ENCODE data around the gene LYST. TPM values are rescaled to one million over a fixed set of nuclear protein-coding genes. Genes with fewer than 3 reads are reported as not detected.
A peak's percentile ranks its signal among the peaks of the same experiment; 100 is the strongest.

LYST gene
- total RNA-seq, 1 experiment from 2014 or later = 23.9 TPM

- intact Hi-C loops (cut with micrococcal nuclease) = no loop called here
- TF ChIP-seq, protein P1, sequence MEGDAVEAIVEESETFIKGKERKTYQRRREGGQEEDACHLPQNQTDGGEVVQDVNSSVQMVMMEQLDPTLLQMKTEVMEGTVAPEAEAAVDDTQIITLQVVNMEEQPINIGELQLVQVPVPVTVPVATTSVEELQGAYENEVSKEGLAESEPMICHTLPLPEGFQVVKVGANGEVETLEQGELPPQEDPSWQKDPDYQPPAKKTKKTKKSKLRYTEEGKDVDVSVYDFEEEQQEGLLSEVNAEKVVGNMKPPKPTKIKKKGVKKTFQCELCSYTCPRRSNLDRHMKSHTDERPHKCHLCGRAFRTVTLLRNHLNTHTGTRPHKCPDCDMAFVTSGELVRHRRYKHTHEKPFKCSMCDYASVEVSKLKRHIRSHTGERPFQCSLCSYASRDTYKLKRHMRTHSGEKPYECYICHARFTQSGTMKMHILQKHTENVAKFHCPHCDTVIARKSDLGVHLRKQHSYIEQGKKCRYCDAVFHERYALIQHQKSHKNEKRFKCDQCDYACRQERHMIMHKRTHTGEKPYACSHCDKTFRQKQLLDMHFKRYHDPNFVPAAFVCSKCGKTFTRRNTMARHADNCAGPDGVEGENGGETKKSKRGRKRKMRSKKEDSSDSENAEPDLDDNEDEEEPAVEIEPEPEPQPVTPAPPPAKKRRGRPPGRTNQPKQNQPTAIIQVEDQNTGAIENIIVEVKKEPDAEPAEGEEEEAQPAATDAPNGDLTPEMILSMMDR (IDR thresholded peaks at IDR 0.05; ENCODE audit: unreplicated experiment) = no peak
- no peaks in the 10 kb centered on the region for H3K9me3 Mint-ChIP-seq (ENCODE audit: unreplicated experiment)
- peaks cover 8% of the 10 kb centered on the region for H3K4me1 Mint-ChIP-seq (ENCODE audit: insufficient read depth, unreplicated experiment)
- no peak for DNase-seq (ENCODE audit: unreplicated experiment)
- no peaks in the 10 kb centered on the region for H3K27me3 Mint-ChIP-seq (ENCODE audit: insufficient read depth, unreplicated experiment)
- no TSS peak for BruUV-seq (replicated peaks)
- H3K4me3 Mint-ChIP-seq (ENCODE audit: unreplicated experiment) = no peak overlapping the region
- POLR2A ChIA-PET = interaction anchor here (0.6 to 1.9 kb wide), 5 partner anchors 10 to 153 kb away, joined by 3 to 7 read pairs (median 4); partner anchors contain the start of gene B3GALNT2
- CTCF ChIA-PET = interaction anchor here (0.5 to 1.3 kb wide), 6 partner anchors 9 to 265 kb away, joined by 3 read pairs; no protein-coding TSS in a partner anchor
- no peak overlapping the region for H3K27ac Mint-ChIP-seq (ENCODE audit: low read depth, unreplicated experiment)
- peaks cover 12% of the 10 kb centered on the region for H3K36me3 Mint-ChIP-seq (ENCODE audit: insufficient read depth, unreplicated experiment)
Observed at GRCh38 chr1:235657269-235657668, 209.4 kb downstream of the LYST start.

- no peaks in the 10 kb centered on the region for H3K36me3 Mint-ChIP-seq (ENCODE audit: insufficient read depth, unreplicated experiment)
- TF ChIP-seq, protein P1 (IDR thresholded peaks at IDR 0.05; ENCODE audit: unreplicated experiment) = no peak
- ChIA-PET POLR2A (no interaction called here), CTCF (no interaction called here)
- intact Hi-C loops (cut with micrococcal nuclease) = no loop called here
- no peaks in the 10 kb centered on the region for H3K27me3 Mint-ChIP-seq (ENCODE audit: insufficient read depth, unreplicated experiment)
- no peaks in the 10 kb centered on the region for H3K9me3 Mint-ChIP-seq (ENCODE audit: unreplicated experiment)
- no peak overlapping the region for H3K4me3 Mint-ChIP-seq (ENCODE audit: unreplicated experiment)
- no TSS peak for BruUV-seq (replicated peaks)
- DNase-seq (ENCODE audit: unreplicated experiment) = no peak
- no peaks in the 10 kb centered on the region for H3K4me1 Mint-ChIP-seq (ENCODE audit: insufficient read depth, unreplicated experiment)
- H3K27ac Mint-ChIP-seq (ENCODE audit: low read depth, unreplicated experiment) = no peak overlapping the region
Observed at GRCh38 chr1:235652364-235652763, 214.3 kb downstream of the LYST start.

DNA sequence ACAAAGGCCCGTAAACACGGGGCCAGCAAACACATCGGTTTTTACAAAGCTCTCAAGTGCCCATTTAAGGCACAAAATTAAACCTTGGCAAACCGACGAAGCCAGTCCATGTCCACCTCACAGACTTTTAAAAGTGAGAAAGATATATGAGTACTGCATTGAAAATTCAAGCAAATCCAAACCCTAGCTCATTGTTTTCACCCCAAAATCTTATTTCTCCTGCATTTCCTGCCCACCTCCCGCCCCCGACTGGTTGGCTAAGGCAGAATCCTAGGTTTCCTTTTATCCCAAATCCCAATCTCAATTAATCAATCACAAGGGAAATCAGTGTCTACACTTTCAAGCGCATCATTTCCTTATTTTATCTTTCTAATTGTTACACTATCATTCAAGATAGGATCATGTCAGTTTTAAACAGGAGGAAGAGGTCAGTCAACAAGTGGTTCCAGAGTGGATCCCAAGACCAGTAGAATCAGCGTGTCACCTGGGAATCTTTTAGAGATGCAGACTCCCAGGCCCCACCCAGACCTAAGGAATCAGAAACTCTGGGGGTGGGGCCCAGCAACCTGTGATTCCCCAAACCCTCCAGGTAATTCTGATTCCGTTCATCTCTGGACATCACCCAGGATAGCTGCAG is 215.4 kb downstream of the LYST start:
- no peaks in the 10 kb centered on the region for H3K27me3 Mint-ChIP-seq (ENCODE audit: insufficient read depth, unreplicated experiment)
- DNase-seq (ENCODE audit: unreplicated experiment) = no peak
- H3K27ac Mint-ChIP-seq (ENCODE audit: low read depth, unreplicated experiment) = no peak overlapping the region
- no peaks in the 10 kb centered on the region for H3K9me3 Mint-ChIP-seq (ENCODE audit: unreplicated experiment)
- BruUV-seq (replicated peaks) = no TSS peak
- intact Hi-C loops (cut with micrococcal nuclease) = no loop called here
- CTCF ChIA-PET = interaction anchor here (0.5 to 0.7 kb wide), 3 partner anchors 43 to 207 kb away, joined by 4 to 6 read pairs (median 4); no protein-coding TSS in a partner anchor
- TF ChIP-seq, protein P1 (IDR thresholded peaks at IDR 0.05; ENCODE audit: unreplicated experiment) = no peak
- no peaks in the 10 kb centered on the region for H3K4me1 Mint-ChIP-seq (ENCODE audit: insufficient read depth, unreplicated experiment)
- POLR2A ChIA-PET = interaction anchor here (0.7 to 1.1 kb wide), 2 partner anchors 13 to 35 kb away, joined by 3 to 4 read pairs; no protein-coding TSS in a partner anchor
- H3K36me3 Mint-ChIP-seq (ENCODE audit: insufficient read depth, unreplicated experiment) = no peaks in the 10 kb centered on the region
- H3K4me3 Mint-ChIP-seq (ENCODE audit: unreplicated experiment) = peak overlapping the region; percentile 26

GRCh38 chr1:235650341-235651169 is 216.2 kb downstream of the LYST start:
- ChIA-PET CTCF (no interaction called here), POLR2A (interaction anchor here (0.7 to 1.1 kb wide), 2 partner anchors 13 to 36 kb away, joined by 3 to 4 read pairs; no protein-coding TSS in a partner anchor)
- Mint-ChIP-seq H3K9me3 (ENCODE audit: unreplicated experiment) (no peaks in the 10 kb centered on the region), H3K27me3 (ENCODE audit: insufficient read depth, unreplicated experiment) (no peaks in the 10 kb centered on the region), H3K27ac (ENCODE audit: low read depth, unreplicated experiment) (no peak overlapping the region), H3K36me3 (ENCODE audit: insufficient read depth, unreplicated experiment) (no peaks in the 10 kb centered on the region), H3K4me3 (ENCODE audit: unreplicated experiment) (peak overlapping the region; percentile 26), H3K4me1 (ENCODE audit: insufficient read depth, unreplicated experiment) (no peaks in the 10 kb centered on the region)
- TF ChIP-seq, protein P1 (IDR thresholded peaks at IDR 0.05; ENCODE audit: unreplicated experiment) = no peak
- intact Hi-C loops (cut with micrococcal nuclease) = no loop called here
- DNase-seq (ENCODE audit: unreplicated experiment) = no peak
- BruUV-seq (replicated peaks) = no TSS peak
